OCI-LY7 (cell line): Measurements from ENCODE around the gene KHDC1L. TPM values are rescaled to one million over a fixed set of nuclear protein-coding genes. Genes with fewer than 3 reads are reported as not detected.

Experiments
- BruUV-seq: library from RNA; stranded (reverse); fragments of 400-500 nt; replicated peaks from 2 replicates; lab custom pipeline; 2021; lab: Mats Ljungman, UMichigan
- CTCF ChIA-PET: fragments of 300-600 bp; sonication (Branson Sonifier 250); formaldehyde crosslinking; loops from one replicate; lab custom pipeline; 2022; ENCODE audit warnings: antibody characterized with exemption; ENCODE audit not compliant: unreplicated experiment; lab: Charles Lee
- POLR2A ChIA-PET: fragments of 300-600 bp; sonication (Branson Sonifier 250); formaldehyde crosslinking; loops from one replicate; lab custom pipeline; 2022; ENCODE audit warnings: antibody characterized with exemption; lab: Charles Lee
- DNase-seq: peaks from one replicate; pipeline ENCODE4 v3.0.0-alpha.2; 2015; ENCODE audit warnings: low spot score
- H2AFZ ChIP-seq: fragments of 200-600 bp; sonication (generic), shearing (Covaris generic); 2 replicates; pipeline ENCODE4 v1.6.1; 2014; ENCODE audit warnings: mild to moderate bottlenecking, antibody characterized with exemption, low read length, moderate library complexity
- H3K27ac ChIP-seq: fragments of 200-600 bp; sonication (generic); 2 replicates; pipeline ENCODE4 v1.5.1; 2014; ENCODE audit warnings: mixed run types, low read depth, mild to moderate bottlenecking, moderate library complexity, low read length, inconsistent platforms; ENCODE audit not compliant: poor library complexity, severe bottlenecking
- H3K36me3 ChIP-seq: fragments of 200-600 bp; sonication (generic); 2 replicates; pipeline ENCODE4 v1.6.1; 2014; ENCODE audit warnings: mild to moderate bottlenecking, antibody characterized with exemption, low read length, moderate library complexity, mixed read lengths; ENCODE audit not compliant: insufficient read depth
- H3K4me1 ChIP-seq: fragments of 200-600 bp; sonication (generic); 2 replicates; pipeline ENCODE4 v1.5.1; 2014; ENCODE audit warnings: mild to moderate bottlenecking, low read length; ENCODE audit not compliant: insufficient read depth, poor library complexity, severe bottlenecking
- H3K4me2 ChIP-seq: fragments of 200-600 bp; sonication (generic); 2 replicates; pipeline ENCODE4 v1.6.1; 2014; ENCODE audit warnings: mild to moderate bottlenecking, low read length
- H3K4me3 ChIP-seq: fragments of 200-600 bp; sonication (generic); 2 replicates; pipeline ENCODE4 v1.5.1; 2014; ENCODE audit warnings: mild to moderate bottlenecking, low read depth, low read length; ENCODE audit not compliant: poor library complexity, severe bottlenecking
- H3K79me2 ChIP-seq: fragments of 200-600 bp; sonication (generic); 2 replicates; pipeline ENCODE4 v1.6.1; 2016; ENCODE audit warnings: low read depth, mild to moderate bottlenecking, low read length, moderate library complexity, mixed read lengths; ENCODE audit not compliant: insufficient read depth
- H3K9me2 ChIP-seq: fragments of 200-600 bp; sonication (generic); 2 replicates; pipeline ENCODE4 v1.6.1; 2016; ENCODE audit warnings: mild to moderate bottlenecking, low read length, mixed read lengths; ENCODE audit not compliant: insufficient read depth
- H3K9me3 ChIP-seq: fragments of 200-600 bp; sonication (generic); 2 replicates; pipeline ENCODE4 v1.6.1; 2014; ENCODE audit warnings: mild to moderate bottlenecking, mixed run types, low read length, mixed read lengths
- H4K20me1 ChIP-seq: fragments of 200-600 bp; sonication (generic); 2 replicates; pipeline ENCODE4 v1.6.1; 2014; ENCODE audit warnings: mild to moderate bottlenecking, antibody characterized with exemption, low read length, moderate library complexity, mixed read lengths; ENCODE audit not compliant: insufficient read depth
- CTCF ChIP-seq: fragments of 200-600 bp; sonication (generic); conservative IDR thresholded peaks from 2 replicates; pipeline ENCODE4 v1.5.1; 2014; ENCODE audit warnings: mild to moderate bottlenecking, antibody characterized with exemption, low read length, moderate library complexity, mixed read lengths
- EZH2phosphoT487 ChIP-seq: fragments of 200-600 bp; sonication (generic); IDR thresholded peaks from 2 replicates; pipeline ENCODE4 v1.6.1; 2018; ENCODE audit warnings: low read depth, borderline replicate concordance, mild to moderate bottlenecking, mixed run types, antibody characterized with exemption, low read length, moderate library complexity, mixed read lengths
- intact Hi-C: fragments of 100-400 bp; cut with micrococcal nuclease; formaldehyde crosslinking; loops from one replicate; pipeline ENCODE4 v1.10.0; 2022; ENCODE audit not compliant: unreplicated experiment
- total RNA-seq, 2 experiments: library from RNA; depleted of rRNA in 1 of 2; stranded (reverse); fragments of >200 nt in 1 of 2; shearing (Covaris generic) in 1 of 2; gene quantifications; 2 replicates each; pipeline ENCODE4 v1.2.3, GENCODE V29; 2014 to 2022

KHDC1L gene
- total RNA-seq, 2 experiments from 2014 or later, result 1.1 TPM; not detected in 1

- no peak overlapping the region for H3K27ac ChIP-seq
- no peaks in the 10 kb centered on the region for H3K9me2 ChIP-seq
- no peaks in the 10 kb centered on the region for H3K79me2 ChIP-seq
- no peak overlapping the region for H2AFZ ChIP-seq
- H3K36me3 ChIP-seq, result no peaks in the 10 kb centered on the region
- H3K4me1 ChIP-seq, result no peaks in the 10 kb centered on the region
- H4K20me1 ChIP-seq, result no peaks in the 10 kb centered on the region
- ChIA-PET POLR2A (interaction anchor here (0.5 to 0.7 kb wide), 4 partner anchors 44 to 443 kb away, joined by 3 to 4 read pairs (median 4); no protein-coding TSS in a partner anchor), CTCF (no interaction called here)
- H3K4me3 ChIP-seq, result no peak overlapping the region
- DNase-seq, result no peak
- no peaks in the 10 kb centered on the region for H3K9me3 ChIP-seq
- intact Hi-C loops, result no loop called here
- TF ChIP-seq EZH2phosphoT487 (no peak), CTCF (no peak)
- no TSS peak for BruUV-seq
- no peak overlapping the region for H3K4me2 ChIP-seq
These were observed 6.7 kb upstream of the KHDC1L start for GRCh38 chr6:73231986-73232391.

DNA sequence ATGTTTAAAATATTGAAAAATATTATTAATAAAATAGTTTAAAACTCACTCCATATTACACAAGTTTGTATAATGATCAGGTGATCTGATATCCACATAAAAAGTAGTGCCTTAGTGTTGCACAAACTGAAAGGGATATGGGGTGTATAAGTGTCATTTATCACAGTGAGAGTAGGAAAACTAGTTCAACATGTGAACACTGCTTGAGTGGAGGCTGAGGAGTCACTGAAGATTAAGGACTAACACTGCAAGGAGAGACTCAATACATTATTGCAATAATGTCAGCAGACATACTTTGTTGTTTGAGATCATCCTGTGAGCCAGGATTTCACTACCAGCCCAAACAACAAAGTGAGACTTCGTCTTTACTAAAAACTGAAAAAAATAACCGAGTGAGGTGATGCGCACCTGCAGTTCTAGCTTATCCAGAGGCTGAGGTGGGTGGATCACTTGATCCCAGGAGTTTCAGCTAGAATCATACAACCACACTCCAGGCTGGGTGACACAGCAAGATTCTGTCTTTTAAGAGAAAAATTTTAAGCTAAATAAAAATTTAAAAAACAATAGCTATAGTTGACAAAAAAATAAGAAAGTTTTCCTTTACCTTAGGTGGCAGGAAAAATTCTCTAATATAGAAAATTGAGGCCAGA is 2.4 kb upstream of the KHDC1L start:
- H3K4me1 ChIP-seq, result no peaks in the 10 kb centered on the region
- ChIA-PET CTCF (no interaction called here), POLR2A (interaction anchor here (0.6 to 1.3 kb wide), 4 partner anchors 9 to 34 kb away, joined by 3 to 5 read pairs (median 5); no protein-coding TSS in a partner anchor)
- no peak overlapping the region for H2AFZ ChIP-seq
- H3K9me3 ChIP-seq, result no peaks in the 10 kb centered on the region
- no peaks in the 10 kb centered on the region for H4K20me1 ChIP-seq
- no peak overlapping the region for H3K27ac ChIP-seq
- H3K79me2 ChIP-seq, result no peaks in the 10 kb centered on the region
- BruUV-seq, result no TSS peak
- TF ChIP-seq EZH2phosphoT487, result no peak
- TF ChIP-seq CTCF, result no peak
- no peak overlapping the region for H3K4me3 ChIP-seq
- no peaks in the 10 kb centered on the region for H3K9me2 ChIP-seq
- H3K36me3 ChIP-seq, result no peaks in the 10 kb centered on the region
- DNase-seq, result no peak
- intact Hi-C loops, result no loop called here
- no peak overlapping the region for H3K4me2 ChIP-seq

- TF ChIP-seq CTCF, result no peak
- TF ChIP-seq EZH2phosphoT487, result no peak
- no peak overlapping the region for H2AFZ ChIP-seq
- no peaks in the 10 kb centered on the region for H3K9me2 ChIP-seq
- H3K4me3 ChIP-seq, result no peak overlapping the region
- DNase-seq, result no peak
- BruUV-seq, result no TSS peak
- no peaks in the 10 kb centered on the region for H3K9me3 ChIP-seq
- H3K36me3 ChIP-seq, result no peaks in the 10 kb centered on the region
- intact Hi-C loops, result no loop called here
- H3K79me2 ChIP-seq, result no peaks in the 10 kb centered on the region
- POLR2A ChIA-PET, result no interaction called here
- no peaks in the 10 kb centered on the region for H3K4me1 ChIP-seq
- CTCF ChIA-PET, result no interaction called here
- no peaks in the 10 kb centered on the region for H4K20me1 ChIP-seq
- H3K4me2 ChIP-seq, result no peak overlapping the region
- no peak overlapping the region for H3K27ac ChIP-seq
These were observed 8.4 kb downstream of the KHDC1L start for GRCh38 chr6:73216859-73217258.
